ENCODE results near the gene TECPR2. TPM values are rescaled to one million over a fixed set of nuclear protein-coding genes. Genes with fewer than 3 reads are reported as not detected.

Gene TECPR2
- total RNA-seq, 1 experiment from 2014 or later, result 12.2 TPM

DNA sequence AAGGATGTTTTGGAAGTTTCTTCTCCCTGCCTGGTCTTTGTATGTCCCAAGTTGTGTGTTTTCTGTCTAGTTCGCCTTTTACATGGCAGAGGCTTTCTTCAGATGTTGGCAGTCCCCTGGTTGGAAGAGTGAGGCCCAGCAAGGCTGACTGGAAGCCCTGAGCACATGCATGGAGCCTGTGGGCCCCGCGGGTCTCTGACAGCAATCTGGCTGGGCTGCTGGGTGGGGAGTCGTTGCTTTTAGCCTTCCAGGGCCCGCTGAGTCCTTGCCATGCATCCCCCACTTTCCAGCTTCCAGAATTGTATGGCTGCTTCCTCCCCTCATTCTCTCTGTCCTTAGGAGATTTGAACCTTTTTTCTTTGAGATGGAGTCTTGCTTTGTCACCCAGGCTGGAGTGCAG is 121.6 kb downstream of the TECPR2 start:
- ChIA-PET CTCF (no interaction called here), POLR2A (no interaction called here), RAD21 (ENCODE audit: low non-redundant PET in 1 of 2, low total read pairs in 2 of 2, uncharacterized antibody in 2 of 2, unreplicated experiment in 2 of 2) (no interaction called here)
- intact Hi-C loops (cut with micrococcal nuclease), result no loop called here
- no peak overlapping the region for H3K27ac ChIP-seq (ENCODE audit: low read depth, low read length)
- no peak overlapping the region for H2AFZ ChIP-seq (ENCODE audit: low read depth, low read length, poor library complexity, severe bottlenecking)
- H3K79me2 ChIP-seq (ENCODE audit: insufficient read depth, low read length), result no peaks in the 10 kb centered on the region
- H3K9me2 ChIP-seq (ENCODE audit: insufficient read depth), result no peaks in the 10 kb centered on the region
- H3K9ac ChIP-seq (ENCODE audit: low read length), result no peak overlapping the region
- H3K4me2 ChIP-seq (ENCODE audit: low read length), result no peak overlapping the region
- ATAC-seq, result no peak
- no peaks in the 10 kb centered on the region for H3K27me3 ChIP-seq (ENCODE audit: insufficient read depth, low read length)
- TF ChIP-seq FOSL1 (IDR thresholded peaks at IDR 0.05; ENCODE audit: low read depth) (no peak), ZNF274 (IDR thresholded peaks at IDR 0.05; ENCODE audit: low read depth, low read length) (no peak), POLR2A (IDR thresholded peaks at IDR 0.05; ENCODE audit: borderline replicate concordance, extremely low read depth, insufficient read depth, insufficient read length) (no peak), RAD21 (IDR thresholded peaks at IDR 0.05; ENCODE audit: low read depth) (no peak), EZH2 (IDR thresholded peaks at IDR 0.05) (no peak), YY1 (IDR thresholded peaks at IDR 0.05; ENCODE audit: extremely low read depth, insufficient replicate concordance, low read depth, low read length) (no peak), EGR1 (IDR thresholded peaks at IDR 0.05; ENCODE audit: low read depth) (no peak), SP1 (IDR thresholded peaks at IDR 0.05; ENCODE audit: low read depth) (no peak), TCF7L2 (IDR thresholded peaks at IDR 0.05; ENCODE audit: borderline replicate concordance, extremely low read depth, insufficient read depth, insufficient read length) (no peak), POLR2AphosphoS5 (IDR thresholded peaks at IDR 0.05; ENCODE audit: low read depth, low read length) (no peak), JUND (IDR thresholded peaks at IDR 0.05) (no peak), SIN3A (IDR thresholded peaks at IDR 0.05; ENCODE audit: low read depth) (no peak), CEBPB (IDR thresholded peaks at IDR 0.05; ENCODE audit: low read depth) (no peak), EZH2phosphoT487 (IDR thresholded peaks at IDR 0.05; ENCODE audit: borderline replicate concordance) (no peak), ZFX (IDR thresholded peaks at IDR 0.05) (no peak)
- TF ChIP-seq, protein P1, sequence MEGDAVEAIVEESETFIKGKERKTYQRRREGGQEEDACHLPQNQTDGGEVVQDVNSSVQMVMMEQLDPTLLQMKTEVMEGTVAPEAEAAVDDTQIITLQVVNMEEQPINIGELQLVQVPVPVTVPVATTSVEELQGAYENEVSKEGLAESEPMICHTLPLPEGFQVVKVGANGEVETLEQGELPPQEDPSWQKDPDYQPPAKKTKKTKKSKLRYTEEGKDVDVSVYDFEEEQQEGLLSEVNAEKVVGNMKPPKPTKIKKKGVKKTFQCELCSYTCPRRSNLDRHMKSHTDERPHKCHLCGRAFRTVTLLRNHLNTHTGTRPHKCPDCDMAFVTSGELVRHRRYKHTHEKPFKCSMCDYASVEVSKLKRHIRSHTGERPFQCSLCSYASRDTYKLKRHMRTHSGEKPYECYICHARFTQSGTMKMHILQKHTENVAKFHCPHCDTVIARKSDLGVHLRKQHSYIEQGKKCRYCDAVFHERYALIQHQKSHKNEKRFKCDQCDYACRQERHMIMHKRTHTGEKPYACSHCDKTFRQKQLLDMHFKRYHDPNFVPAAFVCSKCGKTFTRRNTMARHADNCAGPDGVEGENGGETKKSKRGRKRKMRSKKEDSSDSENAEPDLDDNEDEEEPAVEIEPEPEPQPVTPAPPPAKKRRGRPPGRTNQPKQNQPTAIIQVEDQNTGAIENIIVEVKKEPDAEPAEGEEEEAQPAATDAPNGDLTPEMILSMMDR (IDR thresholded peaks at IDR 0.05 in 2 of 3, conservative IDR thresholded peaks at IDR 0.05 in 1 of 3; ENCODE audit: borderline replicate concordance in 1 of 3, insufficient read depth in 1 of 3, low read depth in 2 of 3, low read length in 2 of 3), result no peak
- TF ChIP-seq, protein P2, sequence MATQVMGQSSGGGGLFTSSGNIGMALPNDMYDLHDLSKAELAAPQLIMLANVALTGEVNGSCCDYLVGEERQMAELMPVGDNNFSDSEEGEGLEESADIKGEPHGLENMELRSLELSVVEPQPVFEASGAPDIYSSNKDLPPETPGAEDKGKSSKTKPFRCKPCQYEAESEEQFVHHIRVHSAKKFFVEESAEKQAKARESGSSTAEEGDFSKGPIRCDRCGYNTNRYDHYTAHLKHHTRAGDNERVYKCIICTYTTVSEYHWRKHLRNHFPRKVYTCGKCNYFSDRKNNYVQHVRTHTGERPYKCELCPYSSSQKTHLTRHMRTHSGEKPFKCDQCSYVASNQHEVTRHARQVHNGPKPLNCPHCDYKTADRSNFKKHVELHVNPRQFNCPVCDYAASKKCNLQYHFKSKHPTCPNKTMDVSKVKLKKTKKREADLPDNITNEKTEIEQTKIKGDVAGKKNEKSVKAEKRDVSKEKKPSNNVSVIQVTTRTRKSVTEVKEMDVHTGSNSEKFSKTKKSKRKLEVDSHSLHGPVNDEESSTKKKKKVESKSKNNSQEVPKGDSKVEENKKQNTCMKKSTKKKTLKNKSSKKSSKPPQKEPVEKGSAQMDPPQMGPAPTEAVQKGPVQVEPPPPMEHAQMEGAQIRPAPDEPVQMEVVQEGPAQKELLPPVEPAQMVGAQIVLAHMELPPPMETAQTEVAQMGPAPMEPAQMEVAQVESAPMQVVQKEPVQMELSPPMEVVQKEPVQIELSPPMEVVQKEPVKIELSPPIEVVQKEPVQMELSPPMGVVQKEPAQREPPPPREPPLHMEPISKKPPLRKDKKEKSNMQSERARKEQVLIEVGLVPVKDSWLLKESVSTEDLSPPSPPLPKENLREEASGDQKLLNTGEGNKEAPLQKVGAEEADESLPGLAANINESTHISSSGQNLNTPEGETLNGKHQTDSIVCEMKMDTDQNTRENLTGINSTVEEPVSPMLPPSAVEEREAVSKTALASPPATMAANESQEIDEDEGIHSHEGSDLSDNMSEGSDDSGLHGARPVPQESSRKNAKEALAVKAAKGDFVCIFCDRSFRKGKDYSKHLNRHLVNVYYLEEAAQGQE (IDR thresholded peaks at IDR 0.05; ENCODE audit: low read depth), result no peak
- TF ChIP-seq, protein P3, sequence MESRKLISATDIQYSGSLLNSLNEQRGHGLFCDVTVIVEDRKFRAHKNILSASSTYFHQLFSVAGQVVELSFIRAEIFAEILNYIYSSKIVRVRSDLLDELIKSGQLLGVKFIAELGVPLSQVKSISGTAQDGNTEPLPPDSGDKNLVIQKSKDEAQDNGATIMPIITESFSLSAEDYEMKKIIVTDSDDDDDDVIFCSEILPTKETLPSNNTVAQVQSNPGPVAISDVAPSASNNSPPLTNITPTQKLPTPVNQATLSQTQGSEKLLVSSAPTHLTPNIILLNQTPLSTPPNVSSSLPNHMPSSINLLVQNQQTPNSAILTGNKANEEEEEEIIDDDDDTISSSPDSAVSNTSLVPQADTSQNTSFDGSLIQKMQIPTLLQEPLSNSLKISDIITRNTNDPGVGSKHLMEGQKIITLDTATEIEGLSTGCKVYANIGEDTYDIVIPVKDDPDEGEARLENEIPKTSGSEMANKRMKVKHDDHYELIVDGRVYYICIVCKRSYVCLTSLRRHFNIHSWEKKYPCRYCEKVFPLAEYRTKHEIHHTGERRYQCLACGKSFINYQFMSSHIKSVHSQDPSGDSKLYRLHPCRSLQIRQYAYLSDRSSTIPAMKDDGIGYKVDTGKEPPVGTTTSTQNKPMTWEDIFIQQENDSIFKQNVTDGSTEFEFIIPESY (IDR thresholded peaks at IDR 0.05; ENCODE audit: extremely low read depth, insufficient replicate concordance, low read length), result no peak
- TF ChIP-seq, protein P4, sequence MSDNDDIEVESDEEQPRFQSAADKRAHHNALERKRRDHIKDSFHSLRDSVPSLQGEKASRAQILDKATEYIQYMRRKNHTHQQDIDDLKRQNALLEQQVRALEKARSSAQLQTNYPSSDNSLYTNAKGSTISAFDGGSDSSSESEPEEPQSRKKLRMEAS (IDR thresholded peaks at IDR 0.05), result no peak
- TF ChIP-seq, protein P5, sequence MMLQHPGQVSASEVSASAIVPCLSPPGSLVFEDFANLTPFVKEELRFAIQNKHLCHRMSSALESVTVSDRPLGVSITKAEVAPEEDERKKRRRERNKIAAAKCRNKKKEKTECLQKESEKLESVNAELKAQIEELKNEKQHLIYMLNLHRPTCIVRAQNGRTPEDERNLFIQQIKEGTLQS (IDR thresholded peaks at IDR 0.05), result no peak
- H3K4me3 ChIP-seq (replicated peaks in 1 of 2; ENCODE audit: low read depth in 1 of 2, low read length in 2 of 2), result no peak overlapping the region
- no TSS peak for BruUV-seq (replicated peaks)
- no peaks in the 10 kb centered on the region for H4K20me1 ChIP-seq (ENCODE audit: insufficient read depth)
- H3K36me3 ChIP-seq (ENCODE audit: control insufficient read depth in 1 of 2, insufficient read depth in 2 of 2, low read length in 2 of 2), result no peaks in the 10 kb centered on the region
- H3K9me3 ChIP-seq (ENCODE audit: control insufficient read depth in 1 of 2, insufficient read depth in 1 of 2, low read depth in 1 of 2, low read length in 2 of 2), result no peaks in the 10 kb centered on the region
- peaks cover 3 to 23% of the 10 kb centered on the region in 2 experiments; a peak in 3 of 4 replicates for H3K4me1 ChIP-seq (ENCODE audit: control insufficient read depth in 1 of 2, insufficient read depth in 2 of 2, low read length in 2 of 2)
- DNase-seq (ENCODE audit: low read depth, low spot score), result no peak
